Tibial artery (tissue), 4 donors: Measurements from ENCODE around the gene TACC2.
"Not testable (repeated sequence)": the region's sequence is repeated elsewhere in the genome, so short reads cannot be mapped to it uniquely, and the experiment has no call there.

ENCODE experiments used
- DNase-seq, 2 donors: peaks; one replicate each; pipeline ENCODE4 v3.0.0-alpha.2; 2019
- H3K27ac ChIP-seq, 2 donors: fragments of 200-600 bp; sonication (generic) in 1 of 2; 1 replicate in 1 of 2; 2 replicates in 1 of 2; pipeline ENCODE4 v1.5.1; 2018 to 2019; ENCODE audit warnings: mild to moderate bottlenecking in 1 of 2
- H3K27me3 ChIP-seq, 2 donors: fragments of 200-600 bp; sonication (generic) in 1 of 2; one replicate each; pipeline versions ENCODE4 v1.5.1 to v1.6.0; 2016 to 2019
- H3K36me3 ChIP-seq, 3 donors: fragments of 200-600 bp; sonication (generic) in 2 of 3; one replicate each; pipeline ENCODE4 v1.5.1; 2016 to 2019; ENCODE audit warnings: mild to moderate bottlenecking in 2 of 3
- H3K4me1 ChIP-seq, 4 donors: fragments of 200-600 bp; sonication (generic) in 2 of 4; 1 replicate in 3 of 4; 2 replicates in 1 of 4; pipeline ENCODE4 v1.5.1; 2016 to 2019
- H3K4me3 ChIP-seq, 2 donors: fragments of 200-600 bp; sonication (generic) in 1 of 2; 1 replicate in 1 of 2; 2 replicates in 1 of 2; pipeline ENCODE4 v1.5.1; 2018 to 2019; ENCODE audit warnings: mild to moderate bottlenecking in 2 of 2
- H3K9me3 ChIP-seq, 3 donors: fragments of 200-600 bp; sonication (generic) in 1 of 3; one replicate each; pipeline ENCODE4 v1.5.1; 2016 to 2019
- intact Hi-C: fragments of 100-400 bp; cut with DNase I; formaldehyde crosslinking; loops from one replicate; pipeline ENCODE4 v1.15.0; 2023; ENCODE audit warnings: low total_unique reads
- TF ChIP-seq, protein P1 (sequence below), 2 experiments: fragments of 200-600 bp in 1 of 2; fragments of 450-650 bp in 1 of 2; IDR thresholded peaks; one replicate each; pipeline ENCODE4 v1.5.1; 2017 to 2019; ENCODE audit warnings: antibody characterized with exemption in 2 of 2, mild to moderate bottlenecking in 1 of 2, moderate library complexity in 1 of 2

The TACC2 gene

DNA sequence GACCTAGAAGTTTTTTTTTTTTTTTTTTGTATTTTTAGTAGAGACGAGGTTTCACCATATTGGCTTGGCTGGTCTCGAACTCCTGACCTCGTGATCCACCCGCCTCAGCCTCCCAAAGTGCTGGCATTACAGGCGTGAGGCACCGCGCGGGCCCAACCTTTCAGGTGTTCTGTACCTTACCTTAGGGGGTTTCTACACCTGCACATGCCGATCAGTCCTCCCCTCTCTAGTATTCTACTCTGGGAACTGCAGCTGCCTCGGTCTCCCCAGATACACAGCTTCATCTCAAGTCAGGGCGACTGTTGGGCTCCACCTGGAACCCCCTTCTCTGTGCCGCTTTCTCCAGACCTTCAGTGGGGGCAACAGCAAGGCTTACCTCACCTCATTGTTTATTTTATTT is 79.9 kb downstream of the TACC2 start:
- TF ChIP-seq, protein P1, sequence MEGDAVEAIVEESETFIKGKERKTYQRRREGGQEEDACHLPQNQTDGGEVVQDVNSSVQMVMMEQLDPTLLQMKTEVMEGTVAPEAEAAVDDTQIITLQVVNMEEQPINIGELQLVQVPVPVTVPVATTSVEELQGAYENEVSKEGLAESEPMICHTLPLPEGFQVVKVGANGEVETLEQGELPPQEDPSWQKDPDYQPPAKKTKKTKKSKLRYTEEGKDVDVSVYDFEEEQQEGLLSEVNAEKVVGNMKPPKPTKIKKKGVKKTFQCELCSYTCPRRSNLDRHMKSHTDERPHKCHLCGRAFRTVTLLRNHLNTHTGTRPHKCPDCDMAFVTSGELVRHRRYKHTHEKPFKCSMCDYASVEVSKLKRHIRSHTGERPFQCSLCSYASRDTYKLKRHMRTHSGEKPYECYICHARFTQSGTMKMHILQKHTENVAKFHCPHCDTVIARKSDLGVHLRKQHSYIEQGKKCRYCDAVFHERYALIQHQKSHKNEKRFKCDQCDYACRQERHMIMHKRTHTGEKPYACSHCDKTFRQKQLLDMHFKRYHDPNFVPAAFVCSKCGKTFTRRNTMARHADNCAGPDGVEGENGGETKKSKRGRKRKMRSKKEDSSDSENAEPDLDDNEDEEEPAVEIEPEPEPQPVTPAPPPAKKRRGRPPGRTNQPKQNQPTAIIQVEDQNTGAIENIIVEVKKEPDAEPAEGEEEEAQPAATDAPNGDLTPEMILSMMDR (IDR thresholded peaks at IDR 0.05), result no peak
- H3K4me1 ChIP-seq, result peaks cover 0 to 2% (median under 1%) of the 10 kb centered on the region in 4 donors
- H3K9me3 ChIP-seq, result no peaks in the 10 kb centered on the region
- no peaks in the 10 kb centered on the region for H3K27me3 ChIP-seq
- intact Hi-C loops, result no loop called here
- no peak overlapping the region for H3K4me3 ChIP-seq
- no peak overlapping the region for H3K27ac ChIP-seq
- no peaks in the 10 kb centered on the region for H3K36me3 ChIP-seq
- DNase-seq, result no peak

DNA sequence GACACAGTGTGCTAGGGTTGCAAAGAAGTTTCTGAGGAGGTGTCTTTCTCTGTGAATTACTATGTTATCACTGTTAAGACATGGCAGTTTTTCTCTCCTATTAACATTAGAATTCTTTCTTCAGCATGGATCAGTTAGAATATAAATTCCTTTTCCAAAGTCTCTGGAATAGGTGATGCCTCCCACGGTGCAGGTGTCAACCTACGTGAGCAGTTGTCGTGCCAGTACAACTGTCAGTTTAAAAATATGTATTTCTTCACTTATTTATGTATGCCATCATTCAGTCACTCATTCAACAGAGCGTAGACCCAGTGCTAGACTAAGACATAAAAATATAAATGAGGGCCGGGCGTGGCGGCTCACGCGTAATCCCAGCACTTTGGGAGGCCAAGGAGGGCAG is 83.5 kb downstream of the TACC2 start:
- intact Hi-C loops, result no loop called here
- H3K27ac ChIP-seq, result no peak overlapping the region
- H3K4me3 ChIP-seq, result no peak overlapping the region
- H3K4me1 ChIP-seq, result no peaks in the 10 kb centered on the region
- no peaks in the 10 kb centered on the region for H3K27me3 ChIP-seq
- H3K36me3 ChIP-seq, result no peaks in the 10 kb centered on the region
- DNase-seq, result no peak
- TF ChIP-seq, protein P1 (IDR thresholded peaks at IDR 0.05), result no peak
- no peaks in the 10 kb centered on the region for H3K9me3 ChIP-seq

DNA sequence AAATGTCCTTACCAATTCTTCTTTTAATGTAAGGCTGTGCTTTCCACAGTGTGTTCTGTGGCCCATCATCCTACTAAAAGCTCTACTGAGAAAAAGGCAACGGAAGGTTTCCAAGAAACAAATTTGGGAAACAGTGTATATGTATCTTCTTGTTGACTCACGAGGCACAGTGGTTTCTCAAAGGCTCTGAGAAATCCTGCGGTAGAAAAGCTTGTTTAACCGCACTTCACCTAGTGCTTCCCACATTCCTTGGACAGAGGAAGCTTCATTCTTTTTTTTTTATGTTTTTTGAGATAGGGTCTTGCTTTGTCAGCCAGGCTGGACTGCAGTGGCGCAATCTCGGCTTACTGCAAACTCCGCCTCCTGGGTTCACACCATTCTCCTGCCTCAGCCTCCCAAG is 84.5 kb downstream of the TACC2 start:
- no peak for DNase-seq
- Histone ChIP-seq H3K27ac (no peak overlapping the region), H3K9me3 (no peaks in the 10 kb centered on the region), H3K36me3 (no peaks in the 10 kb centered on the region), H3K4me1 (no peaks in the 10 kb centered on the region), H3K4me3 (no peak overlapping the region), H3K27me3 (no peaks in the 10 kb centered on the region)
- TF ChIP-seq, protein P1 (IDR thresholded peaks at IDR 0.05), result no peak
- intact Hi-C loops, result no loop called here

DNA sequence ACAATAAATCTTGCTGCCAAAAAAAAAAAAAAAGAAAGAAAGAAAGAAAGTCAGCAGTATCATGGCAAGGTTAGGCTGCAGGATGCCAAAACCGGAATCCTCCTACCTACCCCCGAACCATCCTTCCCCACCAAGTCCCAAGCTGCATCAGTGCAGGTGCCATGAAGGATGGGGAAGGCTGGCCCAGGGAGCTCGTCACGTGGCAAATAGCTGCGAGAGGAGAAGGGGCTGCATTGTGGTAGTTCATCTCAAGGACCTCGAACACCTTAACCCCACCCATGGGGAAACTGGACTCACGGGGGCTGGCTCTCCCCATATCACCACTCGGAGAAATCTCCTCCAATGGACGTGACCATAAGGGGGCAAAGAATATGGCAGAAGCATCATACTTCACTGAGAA is 86.2 kb downstream of the TACC2 start:
- no peaks in the 10 kb centered on the region for H3K36me3 ChIP-seq
- DNase-seq, result no peak

DNA sequence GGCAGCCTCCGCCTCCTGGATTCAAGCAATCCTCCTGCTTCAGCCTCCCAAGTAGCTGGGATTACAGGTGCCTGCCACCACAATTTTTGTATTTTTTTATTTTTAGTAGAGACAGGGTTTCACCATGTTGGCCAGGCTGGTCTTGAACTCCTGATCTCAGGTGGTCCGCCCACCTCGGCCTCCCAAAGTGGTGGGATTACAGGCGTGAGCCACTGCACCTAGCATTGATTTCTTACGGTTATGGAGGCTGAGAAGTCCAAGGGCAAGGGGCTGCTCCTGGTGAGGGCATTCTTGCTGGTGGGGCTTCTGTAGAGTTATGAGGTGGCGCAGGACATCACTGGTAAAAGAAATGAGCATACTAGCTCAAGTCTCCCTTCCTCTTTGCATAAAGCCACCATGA is 86.9 kb downstream of the TACC2 start:
- intact Hi-C loops, H3K9me3 ChIP-seq, H3K27ac ChIP-seq, DNase-seq, H3K4me1 ChIP-seq, H3K27me3 ChIP-seq, H3K4me3 ChIP-seq, H3K36me3 ChIP-seq: not testable (repeated sequence)

More for the DNA sequence above, 86.2 kb downstream of the TACC2 start:
- Histone ChIP-seq H3K27me3 (no peaks in the 10 kb centered on the region), H3K4me3 (no peak overlapping the region), H3K27ac (no peak overlapping the region), H3K9me3 (no peaks in the 10 kb centered on the region), H3K4me1 (no peaks in the 10 kb centered on the region)
- TF ChIP-seq, protein P1 (IDR thresholded peaks at IDR 0.05), result no peak
- intact Hi-C loops, result no loop called here

DNA sequence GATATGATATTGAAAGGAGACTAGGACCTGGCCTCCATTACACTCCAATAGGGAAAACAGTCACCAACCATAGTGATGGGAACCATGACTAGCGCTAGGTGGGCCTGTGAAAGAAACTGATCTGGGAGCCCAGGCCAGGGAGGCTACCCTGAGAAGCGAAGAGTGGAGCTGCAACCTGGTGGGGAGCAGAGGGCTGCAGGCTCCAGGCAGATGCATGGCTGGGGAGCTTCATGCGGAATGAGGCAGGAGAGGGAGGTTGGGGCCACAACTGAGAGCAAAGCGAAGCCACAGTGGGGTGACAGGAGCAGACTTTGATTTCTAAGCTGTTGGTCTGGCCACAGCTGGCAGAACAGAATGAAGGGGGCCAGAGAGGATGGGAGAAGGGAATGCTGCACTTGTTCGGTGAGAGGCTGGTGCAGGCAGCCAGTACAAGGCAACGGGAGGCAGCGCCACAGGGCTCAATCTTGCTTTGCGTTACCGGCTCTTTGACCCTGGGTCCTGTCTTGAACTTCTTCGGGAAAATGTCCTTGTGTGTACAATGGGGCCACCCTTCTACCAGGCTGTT is 88.4 kb downstream of the TACC2 start:
- intact Hi-C loops, result no loop called here
- TF ChIP-seq, protein P1 (IDR thresholded peaks at IDR 0.05), result no peak
- no peaks in the 10 kb centered on the region for H3K4me1 ChIP-seq
- no peak overlapping the region for H3K27ac ChIP-seq
- DNase-seq, result no peak
- H3K9me3 ChIP-seq, result no peaks in the 10 kb centered on the region
- H3K27me3 ChIP-seq, result no peaks in the 10 kb centered on the region
- no peak overlapping the region for H3K4me3 ChIP-seq
- H3K36me3 ChIP-seq, result peaks cover 0 to under 1% (median 0%) of the 10 kb centered on the region in 3 donors
